Endothelial cell (in vitro differentiated cells): ENCODE data around the gene TRIM38. TPM values are rescaled to one million over a fixed set of nuclear protein-coding genes. Genes with fewer than 3 reads are reported as not detected.
A peak's percentile ranks its signal among the peaks of the same experiment; 100 is the strongest.
"Not testable (repeated sequence)": the region's sequence is repeated elsewhere in the genome, so short reads cannot be mapped to it uniquely, and the experiment has no call there.

Source experiments
- DNase-seq: peaks from one replicate; pipeline ENCODE4 v3.0.0; 2021; ENCODE audit warnings: low spot score
- H3K27ac Mint-ChIP-seq: one replicate; pipeline ENCODE4 v1.8.0; 2021; ENCODE audit warnings: mixed read lengths, inconsistent platforms; ENCODE audit not compliant: unreplicated experiment
- H3K27me3 Mint-ChIP-seq: one replicate; pipeline ENCODE4 v1.8.0; 2021; ENCODE audit warnings: mild to moderate bottlenecking, moderate library complexity, mixed read lengths, inconsistent platforms; ENCODE audit not compliant: unreplicated experiment
- H3K36me3 Mint-ChIP-seq: one replicate; pipeline ENCODE4 v1.8.0; 2021; ENCODE audit warnings: mild to moderate bottlenecking, low read depth, mixed read lengths, inconsistent platforms; ENCODE audit not compliant: unreplicated experiment
- H3K4me1 Mint-ChIP-seq: one replicate; pipeline ENCODE4 v1.8.0; 2021; ENCODE audit warnings: mild to moderate bottlenecking, mixed read lengths, inconsistent platforms; ENCODE audit not compliant: unreplicated experiment
- H3K4me3 Mint-ChIP-seq: one replicate; pipeline ENCODE4 v1.8.0; 2021; ENCODE audit warnings: mild to moderate bottlenecking, mixed read lengths, inconsistent platforms; ENCODE audit not compliant: unreplicated experiment
- H3K9me3 Mint-ChIP-seq: one replicate; pipeline ENCODE4 v1.8.0; 2021; ENCODE audit warnings: mixed read lengths, inconsistent platforms; ENCODE audit not compliant: unreplicated experiment
- CTCF ChIP-seq: fragments of 200-600 bp; sonication (generic); IDR thresholded peaks from one replicate; pipeline ENCODE4 v1.5.0; 2021; ENCODE audit warnings: antibody characterized with exemption; ENCODE audit not compliant: unreplicated experiment
- total RNA-seq: library from RNA; stranded (reverse); fragmentation: NEBNext Ultra II Directional; extraction: Animal tissue kit (Norgen Biotek cat#: 25700); gene quantifications from one replicate; pipeline ENCODE4 v1.2.1, GENCODE V29; 2021; ENCODE audit not compliant: unreplicated experiment

TRIM38 gene
- total RNA-seq, 1 donor from 2014 or later = 3.8 TPM

GRCh38 chr6:25991785-25992412 lies 29.3 kb downstream of the TRIM38 start:
- H3K27me3 Mint-ChIP-seq = peaks cover 4% of the 10 kb centered on the region
- no peak for TF ChIP-seq CTCF

GRCh38 chr6:25992413-25993340 lies 30.1 kb downstream of the TRIM38 start:
- DNase-seq = peak; percentile 100
- Mint-ChIP-seq H3K4me1 (peaks cover 1% of the 10 kb centered on the region), H3K9me3 (no peaks in the 10 kb centered on the region), H3K27ac (peak overlapping the region; percentile 87), H3K36me3 (peaks cover 1% of the 10 kb centered on the region), H3K27me3 (peaks cover 4% of the 10 kb centered on the region), H3K4me3 (peak overlapping the region; percentile 92)
- TF ChIP-seq CTCF = peak; percentile 88

More at GRCh38 chr6:25991785-25992412, 29.3 kb downstream of the TRIM38 start:
- peak overlapping the region; percentile 88 for H3K4me3 Mint-ChIP-seq
- peak; percentile 58 for DNase-seq
- peaks cover 2% of the 10 kb centered on the region for H3K36me3 Mint-ChIP-seq
- H3K27ac Mint-ChIP-seq = peak overlapping the region; percentile 85
- no peaks in the 10 kb centered on the region for H3K9me3 Mint-ChIP-seq
- H3K4me1 Mint-ChIP-seq = peaks cover 2% of the 10 kb centered on the region

- H3K27ac Mint-ChIP-seq, H3K9me3 Mint-ChIP-seq, H3K27me3 Mint-ChIP-seq, H3K36me3 Mint-ChIP-seq, H3K4me1 Mint-ChIP-seq, DNase-seq, H3K4me3 Mint-ChIP-seq: not testable (repeated sequence)
Observed at GRCh38 chr6:25993341-25993684, 30.7 kb downstream of the TRIM38 start.

GRCh38 chr6:25995507-25995906 lies 32.9 kb downstream of the TRIM38 start:
- H3K27me3 Mint-ChIP-seq = peaks cover 4% of the 10 kb centered on the region
- DNase-seq = no peak
- no peak overlapping the region for H3K27ac Mint-ChIP-seq
- no peak for TF ChIP-seq CTCF
- H3K9me3 Mint-ChIP-seq = no peaks in the 10 kb centered on the region
- H3K4me3 Mint-ChIP-seq = no peak overlapping the region
- peaks cover 3% of the 10 kb centered on the region for H3K36me3 Mint-ChIP-seq
- H3K4me1 Mint-ChIP-seq = peaks cover 4% of the 10 kb centered on the region

GRCh38 chr6:25997921-25998320 lies 35.3 kb downstream of the TRIM38 start:
- peaks cover 3% of the 10 kb centered on the region for H3K36me3 Mint-ChIP-seq
- TF ChIP-seq CTCF = no peak
- H3K4me3 Mint-ChIP-seq = no peak overlapping the region
- no peak overlapping the region for H3K27ac Mint-ChIP-seq
- peaks cover 4% of the 10 kb centered on the region for H3K4me1 Mint-ChIP-seq
- DNase-seq = no peak
- no peaks in the 10 kb centered on the region for H3K9me3 Mint-ChIP-seq
- peaks cover 4% of the 10 kb centered on the region for H3K27me3 Mint-ChIP-seq
